ENCODE results near the gene CDO1.
"Not testable (repeated sequence)": the region's sequence is repeated elsewhere in the genome, so short reads cannot be mapped to it uniquely, and the experiment has no call there.

CDO1 gene

DNA sequence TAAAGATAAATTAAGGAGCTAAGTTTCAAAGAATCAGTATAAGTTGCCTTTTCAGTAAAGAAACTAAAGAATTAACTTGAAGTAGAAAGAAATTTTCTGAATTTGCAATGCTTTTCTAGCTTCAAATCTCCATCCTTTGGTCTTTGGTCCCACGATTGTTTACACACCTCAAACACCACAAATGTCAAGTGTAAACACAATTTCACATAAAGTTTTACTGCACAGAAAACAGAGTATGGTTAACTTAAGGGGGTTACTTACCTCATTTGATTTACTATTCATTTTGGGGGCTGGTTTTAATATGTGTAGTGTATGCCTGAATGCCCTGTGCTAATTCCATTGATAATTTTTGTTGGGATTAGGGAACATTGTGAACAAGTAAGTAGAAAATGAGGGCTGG lies 4.1 kb downstream of the CDO1 start:
- Histone ChIP-seq H3K4me1 (ENCODE audit: control insufficient read depth in 2 of 2, insufficient read depth in 2 of 2, low read length in 2 of 2) (peaks cover 0 to 8% of the 10 kb centered on the region in 2 donors), H3K27me3 (ENCODE audit: control insufficient read depth in 2 of 2, insufficient read depth in 2 of 2, low read length in 2 of 2) (peaks cover 27 to 32% of the 10 kb centered on the region in 2 donors), H3K9ac (ENCODE audit: low read depth in 1 of 2, low read length in 2 of 2) (no peak overlapping the region), H3K27ac (ENCODE audit: low read depth in 2 of 2, low read length in 2 of 2) (no peak overlapping the region), H3K36me3 (ENCODE audit: control insufficient read depth in 2 of 2, insufficient read depth in 2 of 2, low read length in 2 of 2) (no peaks in the 10 kb centered on the region), H3K9me3 (ENCODE audit: control insufficient read depth in 2 of 2, low read length in 2 of 2) (no peaks in the 10 kb centered on the region), H3K4me3 (ENCODE audit: low read length in 2 of 2) (no peak overlapping the region)

DNA sequence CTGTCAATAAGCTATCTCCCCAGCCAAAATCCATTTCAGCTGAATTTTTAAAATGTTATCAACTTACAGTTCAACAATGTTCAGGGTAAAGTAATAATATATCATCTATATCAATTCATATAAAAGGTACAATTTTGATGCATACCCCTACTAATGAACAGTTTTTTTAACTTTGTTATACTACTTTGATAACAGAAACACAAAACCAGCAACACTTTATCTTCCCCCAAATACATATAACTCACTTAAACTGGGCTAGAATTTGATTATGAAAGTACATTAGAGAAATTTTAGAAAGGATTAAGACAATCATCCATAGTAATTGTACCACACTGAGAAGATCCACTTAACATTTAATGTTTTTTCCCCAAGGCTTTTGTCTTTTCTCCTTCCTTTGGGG lies 5.1 kb downstream of the CDO1 start:
- Histone ChIP-seq H3K9me3 (ENCODE audit: control insufficient read depth in 2 of 2, low read length in 2 of 2) (no peaks in the 10 kb centered on the region), H3K27ac (ENCODE audit: low read depth in 2 of 2, low read length in 2 of 2) (no peak overlapping the region), H3K4me1 (ENCODE audit: control insufficient read depth in 2 of 2, insufficient read depth in 2 of 2, low read length in 2 of 2) (peaks cover 0 to 7% of the 10 kb centered on the region in 2 donors), H3K9ac (ENCODE audit: low read depth in 1 of 2, low read length in 2 of 2) (no peak overlapping the region), H3K4me3 (ENCODE audit: low read length in 2 of 2) (no peak overlapping the region), H3K27me3 (ENCODE audit: control insufficient read depth in 2 of 2, insufficient read depth in 2 of 2, low read length in 2 of 2) (peaks cover 25 to 26% of the 10 kb centered on the region in 2 donors), H3K36me3 (ENCODE audit: control insufficient read depth in 2 of 2, insufficient read depth in 2 of 2, low read length in 2 of 2) (no peaks in the 10 kb centered on the region)

DNA sequence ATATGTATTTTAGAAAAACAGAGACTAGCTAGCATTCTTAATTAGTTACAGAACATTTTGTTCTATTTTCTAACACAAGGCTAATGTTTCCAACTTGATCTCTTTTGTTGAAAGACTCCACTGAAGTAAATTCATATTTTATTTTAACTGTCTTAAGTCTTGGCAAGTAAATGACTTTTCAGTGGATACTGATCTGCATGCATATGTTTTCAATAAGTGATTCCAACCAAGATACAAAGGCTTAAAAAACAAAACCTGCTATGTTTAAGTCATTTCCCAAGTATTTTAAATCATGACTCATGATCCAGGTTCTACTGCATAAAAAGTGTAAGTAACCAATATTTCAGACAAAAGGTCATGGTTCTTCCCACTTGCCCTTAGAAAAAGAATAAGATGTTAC lies 5.7 kb downstream of the CDO1 start:
- H3K4me1 ChIP-seq (ENCODE audit: control insufficient read depth in 2 of 2, insufficient read depth in 2 of 2, low read length in 2 of 2): peaks cover 0 to 2% of the 10 kb centered on the region in 2 donors
- peaks cover 18 to 19% of the 10 kb centered on the region in 2 donors for H3K27me3 ChIP-seq (ENCODE audit: control insufficient read depth in 2 of 2, insufficient read depth in 2 of 2, low read length in 2 of 2)
- H3K4me3 ChIP-seq (ENCODE audit: low read length in 2 of 2): no peak overlapping the region
- no peak overlapping the region for H3K27ac ChIP-seq (ENCODE audit: low read depth in 2 of 2, low read length in 2 of 2)
- H3K9me3 ChIP-seq (ENCODE audit: control insufficient read depth in 2 of 2, low read length in 2 of 2): no peaks in the 10 kb centered on the region
- H3K36me3 ChIP-seq (ENCODE audit: control insufficient read depth in 2 of 2, insufficient read depth in 2 of 2, low read length in 2 of 2): no peaks in the 10 kb centered on the region
- no peak overlapping the region for H3K9ac ChIP-seq (ENCODE audit: low read depth in 1 of 2, low read length in 2 of 2)

DNA sequence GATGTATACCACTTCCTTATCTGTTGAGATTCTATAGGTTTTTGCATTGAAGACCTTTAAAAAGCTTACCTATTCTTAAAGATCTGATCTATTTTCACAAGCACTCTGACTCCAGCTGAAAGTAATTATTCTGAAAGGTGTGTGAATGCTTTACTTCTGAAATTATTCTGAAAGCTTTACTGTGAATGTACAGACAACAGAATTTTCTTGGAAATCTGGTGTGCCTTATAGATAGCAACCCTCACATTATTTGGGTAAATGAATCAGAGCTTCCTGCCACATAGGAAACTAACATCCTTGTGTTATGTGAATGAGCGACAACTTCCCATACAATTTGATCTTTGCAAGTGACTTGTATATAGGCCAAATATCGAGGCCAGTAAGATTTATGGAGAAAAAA lies 6.5 kb downstream of the CDO1 start:
- H3K4me1 ChIP-seq (ENCODE audit: control insufficient read depth in 2 of 2, insufficient read depth in 2 of 2, low read length in 2 of 2): no peaks in the 10 kb centered on the region
- H3K27ac ChIP-seq (ENCODE audit: low read depth in 2 of 2, low read length in 2 of 2): no peak overlapping the region

DNA sequence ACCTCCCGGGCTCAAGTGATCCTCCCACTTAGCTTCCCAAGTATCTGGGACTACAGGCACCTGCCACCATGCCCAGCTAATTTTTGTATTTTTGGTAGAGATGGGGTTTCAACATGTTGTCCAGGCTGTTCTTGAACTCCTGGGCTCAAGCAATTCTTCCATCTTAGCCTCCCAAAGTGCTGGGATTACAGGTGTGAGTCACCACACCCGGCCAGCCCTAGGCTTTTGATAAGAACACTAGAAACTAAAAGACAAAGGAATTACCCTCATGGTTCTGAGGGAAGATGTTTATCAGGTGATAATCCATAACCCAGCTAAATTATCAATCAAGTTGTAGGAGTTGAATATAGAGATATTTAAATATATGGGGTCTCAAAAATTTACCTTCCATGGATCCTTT lies 8.4 kb downstream of the CDO1 start:
- not testable (repeated sequence) for H3K9ac ChIP-seq (ENCODE audit: low read depth in 1 of 2, low read length in 2 of 2); H3K4me3 ChIP-seq (ENCODE audit: low read length in 2 of 2); H3K27ac ChIP-seq (ENCODE audit: low read depth in 2 of 2, low read length in 2 of 2); H3K36me3 ChIP-seq (ENCODE audit: control insufficient read depth in 2 of 2, insufficient read depth in 2 of 2, low read length in 2 of 2); H3K9me3 ChIP-seq (ENCODE audit: control insufficient read depth in 2 of 2, low read length in 2 of 2); H3K27me3 ChIP-seq (ENCODE audit: control insufficient read depth in 2 of 2, insufficient read depth in 2 of 2, low read length in 2 of 2); H3K4me1 ChIP-seq (ENCODE audit: control insufficient read depth in 2 of 2, insufficient read depth in 2 of 2, low read length in 2 of 2)

More for the DNA sequence above, 6.5 kb downstream of the CDO1 start:
- no peaks in the 10 kb centered on the region for H3K36me3 ChIP-seq (ENCODE audit: control insufficient read depth in 2 of 2, insufficient read depth in 2 of 2, low read length in 2 of 2)
- H3K9ac ChIP-seq (ENCODE audit: low read depth in 1 of 2, low read length in 2 of 2): no peak overlapping the region
- no peak overlapping the region for H3K4me3 ChIP-seq (ENCODE audit: low read length in 2 of 2)
- peaks cover 10 to 16% of the 10 kb centered on the region in 2 donors for H3K27me3 ChIP-seq (ENCODE audit: control insufficient read depth in 2 of 2, insufficient read depth in 2 of 2, low read length in 2 of 2)
- H3K9me3 ChIP-seq (ENCODE audit: control insufficient read depth in 2 of 2, low read length in 2 of 2): no peaks in the 10 kb centered on the region

DNA sequence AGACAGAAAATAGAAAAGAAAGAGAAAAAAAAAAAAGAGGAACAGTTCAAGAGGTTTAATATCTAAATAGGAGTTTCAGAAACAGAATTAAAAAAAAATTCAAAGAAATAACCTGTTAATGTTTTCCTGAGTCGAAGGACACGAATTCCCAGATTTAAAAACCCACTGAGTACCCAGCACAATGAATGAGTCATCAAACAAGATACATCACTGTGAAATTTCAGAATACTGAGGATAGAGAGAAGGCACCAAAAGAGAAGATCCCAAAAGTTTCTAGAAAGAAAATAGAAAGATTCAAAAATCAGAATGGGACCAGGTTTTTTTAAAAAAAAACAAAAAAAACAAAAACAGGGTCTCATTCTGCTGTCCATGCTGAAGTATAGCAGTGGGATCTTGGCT lies 8.8 kb downstream of the CDO1 start:
- no peaks in the 10 kb centered on the region for H3K36me3 ChIP-seq (ENCODE audit: control insufficient read depth in 2 of 2, insufficient read depth in 2 of 2, low read length in 2 of 2)
- no peak overlapping the region for H3K4me3 ChIP-seq (ENCODE audit: low read length in 2 of 2)
- H3K9me3 ChIP-seq (ENCODE audit: control insufficient read depth in 2 of 2, low read length in 2 of 2): no peaks in the 10 kb centered on the region
- no peak overlapping the region for H3K9ac ChIP-seq (ENCODE audit: low read depth in 1 of 2, low read length in 2 of 2)
- no peak overlapping the region for H3K27ac ChIP-seq (ENCODE audit: low read depth in 2 of 2, low read length in 2 of 2)
- H3K4me1 ChIP-seq (ENCODE audit: control insufficient read depth in 2 of 2, insufficient read depth in 2 of 2, low read length in 2 of 2): no peaks in the 10 kb centered on the region
- H3K27me3 ChIP-seq (ENCODE audit: control insufficient read depth in 2 of 2, insufficient read depth in 2 of 2, low read length in 2 of 2): no peaks in the 10 kb centered on the region

DNA sequence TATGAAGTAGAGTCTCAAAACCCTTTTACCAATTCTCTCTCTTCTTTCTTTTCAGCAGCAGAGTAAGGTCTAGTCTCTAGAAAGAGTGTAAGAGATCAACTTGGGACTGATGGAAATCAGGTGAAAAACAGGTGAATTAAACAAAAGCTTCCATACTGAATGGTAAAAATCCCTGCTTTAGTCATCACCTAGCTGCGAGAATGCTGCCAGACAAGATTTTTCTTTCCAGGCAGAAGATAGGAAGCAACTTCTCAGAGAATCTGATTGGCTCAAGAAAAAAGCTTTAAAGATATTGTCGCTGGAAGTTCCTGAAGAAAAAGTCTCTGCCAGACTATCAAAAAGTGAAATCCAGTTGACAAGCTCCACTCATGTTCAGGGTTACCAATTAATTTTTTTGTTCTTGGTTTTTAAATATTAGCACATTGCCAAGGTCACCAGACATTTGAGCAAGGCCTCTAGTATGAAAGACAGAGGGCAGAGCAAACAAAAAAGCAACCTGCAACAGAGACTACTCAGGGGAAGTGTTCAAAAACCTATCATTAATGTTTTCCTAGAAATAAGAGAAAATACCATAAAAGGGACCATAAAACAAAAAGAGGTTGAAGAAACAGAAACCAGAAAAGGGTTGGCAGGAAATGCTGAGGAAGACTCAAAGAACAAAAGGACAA lies 9.3 kb downstream of the CDO1 start:
- Histone ChIP-seq H3K4me3 (ENCODE audit: low read length in 2 of 2) (no peak overlapping the region), H3K9ac (ENCODE audit: low read depth in 1 of 2, low read length in 2 of 2) (no peak overlapping the region), H3K27me3 (ENCODE audit: control insufficient read depth in 2 of 2, insufficient read depth in 2 of 2, low read length in 2 of 2) (no peaks in the 10 kb centered on the region), H3K4me1 (ENCODE audit: control insufficient read depth in 2 of 2, insufficient read depth in 2 of 2, low read length in 2 of 2) (no peaks in the 10 kb centered on the region), H3K36me3 (ENCODE audit: control insufficient read depth in 2 of 2, insufficient read depth in 2 of 2, low read length in 2 of 2) (no peaks in the 10 kb centered on the region), H3K27ac (ENCODE audit: low read depth in 2 of 2, low read length in 2 of 2) (no peak overlapping the region), H3K9me3 (ENCODE audit: control insufficient read depth in 2 of 2, low read length in 2 of 2) (no peaks in the 10 kb centered on the region)

DNA sequence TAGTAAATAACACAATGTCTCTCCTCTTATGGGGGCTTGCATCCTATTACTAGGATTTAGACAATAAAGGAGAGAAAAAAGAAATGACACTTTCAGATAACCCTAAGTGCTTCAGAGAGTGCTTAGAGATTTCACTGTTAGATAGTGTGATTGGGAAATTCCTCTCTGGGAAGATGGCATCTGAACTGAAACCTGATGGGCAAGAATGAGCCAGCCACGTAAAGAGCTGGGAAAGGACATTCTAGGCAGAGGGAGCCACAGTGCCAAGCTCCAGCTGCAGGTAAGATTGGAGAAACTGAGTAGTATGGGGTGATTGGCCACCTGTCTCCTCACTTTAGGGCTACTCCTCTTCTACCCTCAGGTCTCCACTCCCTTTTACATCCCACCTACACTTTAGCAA lies 14.5 kb downstream of the CDO1 start:
- Histone ChIP-seq H3K27ac (ENCODE audit: low read depth in 2 of 2, low read length in 2 of 2) (no peak overlapping the region), H3K9me3 (ENCODE audit: control insufficient read depth in 2 of 2, low read length in 2 of 2) (no peaks in the 10 kb centered on the region), H3K27me3 (ENCODE audit: control insufficient read depth in 2 of 2, insufficient read depth in 2 of 2, low read length in 2 of 2) (no peaks in the 10 kb centered on the region), H3K4me3 (ENCODE audit: low read length in 2 of 2) (no peak overlapping the region), H3K9ac (ENCODE audit: low read depth in 1 of 2, low read length in 2 of 2) (no peak overlapping the region), H3K36me3 (ENCODE audit: control insufficient read depth in 2 of 2, insufficient read depth in 2 of 2, low read length in 2 of 2) (no peaks in the 10 kb centered on the region), H3K4me1 (ENCODE audit: control insufficient read depth in 2 of 2, insufficient read depth in 2 of 2, low read length in 2 of 2) (no peaks in the 10 kb centered on the region)

DNA sequence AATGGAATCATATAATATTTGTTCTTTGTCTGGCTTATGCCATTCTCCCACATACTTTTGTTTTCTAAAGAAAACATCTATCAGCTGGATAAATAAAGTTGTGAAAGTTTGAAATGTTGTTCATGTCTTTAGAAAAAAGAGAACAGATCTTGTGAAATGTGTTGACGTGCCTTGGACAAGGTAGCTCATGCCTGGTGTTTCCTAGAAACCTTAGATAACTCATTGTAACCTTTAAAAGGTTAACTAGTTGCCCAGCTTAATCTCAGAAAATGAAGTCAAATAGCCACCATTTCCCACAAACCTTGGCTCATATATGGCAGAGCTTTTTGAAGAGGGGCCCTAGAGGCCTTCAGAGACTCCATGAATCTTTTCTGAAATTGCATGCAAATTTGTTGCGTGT lies 15.3 kb downstream of the CDO1 start:
- H3K27me3 ChIP-seq (ENCODE audit: control insufficient read depth in 2 of 2, insufficient read depth in 2 of 2, low read length in 2 of 2): peaks cover 0 to 3% of the 10 kb centered on the region in 2 donors
- H3K27ac ChIP-seq (ENCODE audit: low read depth in 2 of 2, low read length in 2 of 2): no peak overlapping the region
- no peaks in the 10 kb centered on the region for H3K36me3 ChIP-seq (ENCODE audit: control insufficient read depth in 2 of 2, insufficient read depth in 2 of 2, low read length in 2 of 2)
- H3K4me3 ChIP-seq (ENCODE audit: low read length in 2 of 2): no peak overlapping the region
- no peaks in the 10 kb centered on the region for H3K4me1 ChIP-seq (ENCODE audit: control insufficient read depth in 2 of 2, insufficient read depth in 2 of 2, low read length in 2 of 2)
- H3K9ac ChIP-seq (ENCODE audit: low read depth in 1 of 2, low read length in 2 of 2): no peak overlapping the region
- H3K9me3 ChIP-seq (ENCODE audit: control insufficient read depth in 2 of 2, low read length in 2 of 2): no peaks in the 10 kb centered on the region

DNA sequence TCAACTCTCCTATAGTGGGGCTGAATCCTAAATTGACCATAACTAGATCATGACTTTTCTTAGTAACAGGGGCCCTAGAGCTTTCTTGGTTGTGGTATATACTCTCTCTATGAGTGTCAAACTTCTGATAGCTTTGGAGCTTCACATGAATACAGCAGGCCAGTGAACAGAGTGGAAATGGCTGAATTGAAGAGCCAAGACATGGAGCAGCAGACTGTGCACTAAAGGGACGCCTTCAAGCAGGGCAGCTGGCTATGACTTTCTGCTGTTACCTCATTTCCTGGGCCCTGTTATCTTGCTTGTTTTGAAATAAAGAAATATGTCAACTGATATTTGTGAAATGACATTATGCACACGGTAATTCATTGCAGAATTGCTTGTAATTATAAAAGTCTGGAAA lies 16.4 kb downstream of the CDO1 start:
- H3K36me3 ChIP-seq (ENCODE audit: control insufficient read depth in 2 of 2, insufficient read depth in 2 of 2, low read length in 2 of 2): no peaks in the 10 kb centered on the region
- no peak overlapping the region for H3K27ac ChIP-seq (ENCODE audit: low read depth in 2 of 2, low read length in 2 of 2)
- H3K4me1 ChIP-seq (ENCODE audit: control insufficient read depth in 2 of 2, insufficient read depth in 2 of 2, low read length in 2 of 2): no peaks in the 10 kb centered on the region

DNA sequence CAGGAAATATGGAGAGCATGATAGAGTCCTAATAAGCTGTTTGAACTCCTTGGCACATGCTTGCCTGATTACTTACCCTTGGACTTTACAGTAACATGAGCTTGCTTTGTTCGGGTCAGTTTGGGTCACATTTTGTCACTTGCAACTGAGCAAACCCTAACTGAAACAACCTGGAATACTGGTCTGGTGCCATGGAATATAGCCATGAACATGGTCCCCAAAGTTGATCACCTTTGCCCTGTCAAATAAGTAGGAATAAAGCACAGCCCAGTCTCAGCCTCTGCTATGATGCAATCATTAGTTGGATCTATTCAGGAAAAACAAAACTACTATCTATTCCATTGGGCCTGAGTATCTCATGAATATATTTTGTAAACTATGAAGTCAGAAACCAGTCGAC lies 18.2 kb downstream of the CDO1 start:
- Histone ChIP-seq H3K9me3 (ENCODE audit: control insufficient read depth in 2 of 2, low read length in 2 of 2) (no peaks in the 10 kb centered on the region), H3K4me3 (ENCODE audit: low read length in 2 of 2) (no peak overlapping the region), H3K36me3 (ENCODE audit: control insufficient read depth in 2 of 2, insufficient read depth in 2 of 2, low read length in 2 of 2) (no peaks in the 10 kb centered on the region), H3K27ac (ENCODE audit: low read depth in 2 of 2, low read length in 2 of 2) (no peak overlapping the region), H3K4me1 (ENCODE audit: control insufficient read depth in 2 of 2, insufficient read depth in 2 of 2, low read length in 2 of 2) (no peaks in the 10 kb centered on the region), H3K9ac (ENCODE audit: low read depth in 1 of 2, low read length in 2 of 2) (no peak overlapping the region), H3K27me3 (ENCODE audit: control insufficient read depth in 2 of 2, insufficient read depth in 2 of 2, low read length in 2 of 2) (peaks cover 0 to 3% of the 10 kb centered on the region in 2 donors)

More for the DNA sequence above, 16.4 kb downstream of the CDO1 start:
- H3K9ac ChIP-seq (ENCODE audit: low read depth in 1 of 2, low read length in 2 of 2): no peak overlapping the region
- H3K27me3 ChIP-seq (ENCODE audit: control insufficient read depth in 2 of 2, insufficient read depth in 2 of 2, low read length in 2 of 2): peaks cover 0 to 3% of the 10 kb centered on the region in 2 donors
- H3K9me3 ChIP-seq (ENCODE audit: control insufficient read depth in 2 of 2, low read length in 2 of 2): no peaks in the 10 kb centered on the region
- no peak overlapping the region for H3K4me3 ChIP-seq (ENCODE audit: low read length in 2 of 2)

Data from mucosa of rectum (tissue), 2 donors.